Activated B cell treated with CpG ODN at 0.5 μM for 24 hours (primary cell): ENCODE results near the gene SHBG. TPM values are rescaled to one million over a fixed set of nuclear protein-coding genes. Genes with fewer than 3 reads are reported as not detected.

Experiments used
- ATAC-seq: fragments of 200-7000 bp; cut with Tn5 transposase; one replicate; pipeline ENCODE4 v1.10.0; 2021; ENCODE audit warnings: low read depth, mild to moderate bottlenecking, moderate library complexity
- CTCF ChIA-PET: fragments of 350-600 bp; sonication (Branson Sonifier 250); formaldehyde crosslinking; loops from one replicate; lab custom pipeline; 2021; ENCODE audit warnings: antibody characterized with exemption; lab: Charles Lee
- POLR2A ChIA-PET: fragments of 350-600 bp; sonication (Branson Sonifier 250); formaldehyde crosslinking; loops from one replicate; lab custom pipeline; 2021; ENCODE audit warnings: antibody characterized with exemption; lab: Charles Lee
- DNase-seq: peaks from one replicate; pipeline ENCODE4 v3.0.0; 2022
- H3K27ac Mint-ChIP-seq: one replicate; pipeline ENCODE4 v1.8.0; 2020; ENCODE audit warnings: mixed read lengths
- H3K27me3 Mint-ChIP-seq: one replicate; pipeline ENCODE4 v1.8.0; 2021; ENCODE audit warnings: mixed read lengths
- H3K36me3 Mint-ChIP-seq: one replicate; pipeline ENCODE4 v1.8.0; 2021; ENCODE audit warnings: low read depth, mixed read lengths
- H3K4me1 Mint-ChIP-seq: one replicate; pipeline ENCODE4 v1.8.0; 2021; ENCODE audit warnings: mixed read lengths
- H3K4me3 Mint-ChIP-seq: one replicate; pipeline ENCODE4 v1.8.0; 2020; ENCODE audit warnings: mild to moderate bottlenecking, mixed read lengths
- H3K9me3 Mint-ChIP-seq: one replicate; pipeline ENCODE4 v1.8.0; 2020; ENCODE audit warnings: mixed read lengths
- CTCF ChIP-seq: fragments of 200-600 bp; IDR thresholded peaks from one replicate; pipeline ENCODE4 v1.8.0; 2022; ENCODE audit warnings: antibody characterized with exemption, mild to moderate bottlenecking
- intact Hi-C: fragments of 100-400 bp; cut with micrococcal nuclease; formaldehyde crosslinking; loops from one replicate; pipeline ENCODE4 v1.15.1; 2024
- total RNA-seq: library from RNA; stranded (reverse); gene quantifications from 2 replicates; pipeline ENCODE4 v1.2.3, GENCODE V29; 2022

SHBG gene
- total RNA-seq, 1 donor from 2014 or later = not detected

GRCh38 chr17:7656958-7657609 is 27.1 kb downstream of the SHBG start:
- CTCF ChIA-PET = no interaction called here
- POLR2A ChIA-PET = interaction anchor here (1.4 kb wide), 1 partner anchor 16 kb away, joined by 3 read pairs; no protein-coding TSS in a partner anchor
- Mint-ChIP-seq H3K36me3 (no peaks in the 10 kb centered on the region), H3K4me3 (no peak overlapping the region), H3K27me3 (peaks cover 7% of the 10 kb centered on the region), H3K27ac (no peak overlapping the region), H3K9me3 (no peaks in the 10 kb centered on the region), H3K4me1 (peaks cover 4% of the 10 kb centered on the region)
- ATAC-seq (no peak), DNase-seq (no peak)
- intact Hi-C loops = no loop called here
- TF ChIP-seq CTCF = no peak

GRCh38 chr17:7667656-7668406 is 37.9 kb downstream of the SHBG start:
- no peak overlapping the region for H3K27ac Mint-ChIP-seq
- no peak overlapping the region for H3K4me3 Mint-ChIP-seq
- no peaks in the 10 kb centered on the region for H3K27me3 Mint-ChIP-seq
- ChIA-PET CTCF (no interaction called here), POLR2A (interaction anchor here (0.6 to 2.2 kb wide), 3 partner anchors 12 to 544 kb away, joined by 5 to 9 read pairs (median 8); partner anchors contain the start of gene TP53)
- no peaks in the 10 kb centered on the region for H3K9me3 Mint-ChIP-seq
- DNase-seq (no peak), ATAC-seq (no peak)
- H3K36me3 Mint-ChIP-seq = peaks cover 58% of the 10 kb centered on the region
- no peak for TF ChIP-seq CTCF
- intact Hi-C loops = no loop called here
- no peaks in the 10 kb centered on the region for H3K4me1 Mint-ChIP-seq

GRCh38 chr17:7668482-7668881 is 38.5 kb downstream of the SHBG start:
- Mint-ChIP-seq H3K27ac (no peak overlapping the region), H3K4me1 (no peaks in the 10 kb centered on the region), H3K9me3 (peaks cover 2% of the 10 kb centered on the region), H3K36me3 (peaks cover 64% of the 10 kb centered on the region), H3K4me3 (no peak overlapping the region), H3K27me3 (no peaks in the 10 kb centered on the region)
- ChIA-PET CTCF (no interaction called here), POLR2A (interaction anchor here (0.7 kb wide), 1 partner anchor 545 kb away, joined by 8 read pairs; no protein-coding TSS in a partner anchor)
- DNase-seq (no peak), ATAC-seq (no peak)
- TF ChIP-seq CTCF = no peak
- intact Hi-C loops = no loop called here

GRCh38 chr17:7673239-7673638 is 43.3 kb downstream of the SHBG start:
- ChIA-PET CTCF (interaction anchor here (1.3 to 1.9 kb wide), 5 partner anchors 14 to 121 kb away, joined by 3 to 8 read pairs (median 4); partner anchors contain the start of gene TP53), POLR2A (interaction anchor here (0.7 to 5.5 kb wide), 5 partner anchors 14 to 100 kb away, joined by 3 to 39 read pairs (median 4); partner anchors contain the start of genes MPDU1, SAT2, TP53 and WRAP53)
- H3K36me3 Mint-ChIP-seq = peaks cover 80% of the 10 kb centered on the region
- peaks cover 7% of the 10 kb centered on the region for H3K4me1 Mint-ChIP-seq
- no peak overlapping the region for H3K4me3 Mint-ChIP-seq
- intact Hi-C loops = no loop called here
- no peak for ATAC-seq
- H3K27ac Mint-ChIP-seq = no peak overlapping the region
- DNase-seq = no peak
- H3K9me3 Mint-ChIP-seq = peaks cover 6% of the 10 kb centered on the region
- TF ChIP-seq CTCF = no peak
- no peaks in the 10 kb centered on the region for H3K27me3 Mint-ChIP-seq

- Mint-ChIP-seq H3K4me1 (peaks cover 8% of the 10 kb centered on the region), H3K9me3 (peaks cover 6% of the 10 kb centered on the region), H3K27ac (no peak overlapping the region), H3K4me3 (no peak overlapping the region), H3K27me3 (no peaks in the 10 kb centered on the region), H3K36me3 (peaks cover 68% of the 10 kb centered on the region)
- ATAC-seq (no peak), DNase-seq (no peak)
- TF ChIP-seq CTCF = no peak
- ChIA-PET POLR2A (interaction anchor here (5.5 kb wide), 1 partner anchor 12 kb away, joined by 39 read pairs; the partner anchor contains the start of genes TP53 and WRAP53), CTCF (interaction anchor here (0.8 kb wide), 1 partner anchor 12 kb away, joined by 3 read pairs; the partner anchor contains the start of gene TP53)
- intact Hi-C loops = no loop called here
Measured at GRCh38 chr17:7674934-7675333, 45.0 kb downstream of the SHBG start.
